HG03460 (cell line): ENCODE measurements around the gene PTGES.

ENCODE experiments used
- ATAC-seq: cut with Tn5 transposase; IDR thresholded peaks from one replicate; pipeline ENCODE4 v1.9.1; 2021; ENCODE audit not compliant: unreplicated experiment

Gene PTGES

DNA sequence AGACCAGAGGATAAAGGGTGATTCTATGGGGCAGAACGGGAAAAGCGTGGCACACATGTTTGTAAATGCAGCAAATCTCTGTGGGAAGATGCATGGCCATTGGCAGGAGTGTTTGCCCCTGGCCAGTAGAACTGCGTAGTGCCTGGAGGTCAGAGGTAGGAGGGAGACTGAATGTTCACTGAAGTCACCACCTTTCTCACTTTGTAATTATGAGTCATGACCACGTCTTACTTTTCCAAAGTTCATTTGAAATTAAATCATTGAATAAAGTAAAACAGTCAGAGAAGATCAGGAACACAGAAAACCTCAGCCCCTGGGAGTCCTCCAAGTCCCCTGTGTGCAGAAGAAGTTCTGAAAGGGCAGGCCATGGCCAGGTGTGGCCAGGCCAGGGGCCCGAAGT is 4.6 kb downstream of the PTGES start:
- no peak for ATAC-seq

DNA sequence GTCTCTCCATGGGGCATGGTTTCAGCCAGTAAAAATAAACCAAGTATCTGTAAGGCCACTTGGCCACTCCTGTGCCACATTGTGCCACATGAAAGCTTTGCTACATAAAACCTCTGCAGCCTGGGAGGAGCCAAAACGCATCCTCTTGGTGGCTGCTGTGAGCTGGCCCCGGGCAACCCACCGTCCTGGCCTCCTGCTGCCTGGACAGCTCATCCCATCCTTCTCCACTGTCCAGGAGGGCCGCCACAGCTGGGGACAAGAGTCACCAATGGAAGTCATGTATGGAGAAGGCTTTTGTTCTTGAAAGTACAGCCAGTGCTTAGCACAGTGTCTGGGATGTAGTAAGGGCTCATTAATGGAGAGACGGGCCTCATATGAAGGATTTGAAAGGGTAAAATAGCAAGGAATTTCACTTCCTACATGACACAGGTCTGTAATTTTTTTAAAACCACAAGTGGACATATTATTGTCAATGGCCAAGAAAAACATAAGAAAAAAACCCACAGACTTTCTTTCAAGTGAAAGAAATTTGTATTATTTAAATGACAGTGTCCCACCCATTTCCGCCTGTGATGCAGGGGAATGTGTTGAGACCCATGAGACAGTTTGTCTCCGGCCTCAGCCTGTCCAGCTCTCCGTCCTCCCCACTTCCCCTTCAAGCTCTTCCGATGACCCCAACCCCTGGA is 6.6 kb downstream of the PTGES start:
- ATAC-seq = no peak

DNA sequence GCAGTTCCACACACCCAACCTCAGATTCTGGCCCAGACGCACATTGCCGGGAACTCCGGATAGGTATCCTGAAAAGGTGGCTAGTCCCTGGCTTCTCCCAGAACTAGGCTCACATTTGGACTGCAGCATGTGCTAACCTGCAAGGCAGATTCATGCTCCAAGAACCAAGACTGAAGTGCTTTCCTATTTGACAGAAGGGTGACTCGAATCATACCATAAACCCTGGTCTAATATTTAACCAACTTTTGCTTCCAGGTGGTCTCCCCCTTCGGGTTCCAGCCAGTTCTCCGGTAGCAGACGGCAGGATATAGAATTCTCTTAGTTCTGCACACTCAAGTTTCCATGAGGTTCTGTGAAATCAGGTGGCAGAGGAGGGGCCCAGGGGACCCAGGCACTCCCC is 7.6 kb downstream of the PTGES start:
- ATAC-seq = no peak

DNA sequence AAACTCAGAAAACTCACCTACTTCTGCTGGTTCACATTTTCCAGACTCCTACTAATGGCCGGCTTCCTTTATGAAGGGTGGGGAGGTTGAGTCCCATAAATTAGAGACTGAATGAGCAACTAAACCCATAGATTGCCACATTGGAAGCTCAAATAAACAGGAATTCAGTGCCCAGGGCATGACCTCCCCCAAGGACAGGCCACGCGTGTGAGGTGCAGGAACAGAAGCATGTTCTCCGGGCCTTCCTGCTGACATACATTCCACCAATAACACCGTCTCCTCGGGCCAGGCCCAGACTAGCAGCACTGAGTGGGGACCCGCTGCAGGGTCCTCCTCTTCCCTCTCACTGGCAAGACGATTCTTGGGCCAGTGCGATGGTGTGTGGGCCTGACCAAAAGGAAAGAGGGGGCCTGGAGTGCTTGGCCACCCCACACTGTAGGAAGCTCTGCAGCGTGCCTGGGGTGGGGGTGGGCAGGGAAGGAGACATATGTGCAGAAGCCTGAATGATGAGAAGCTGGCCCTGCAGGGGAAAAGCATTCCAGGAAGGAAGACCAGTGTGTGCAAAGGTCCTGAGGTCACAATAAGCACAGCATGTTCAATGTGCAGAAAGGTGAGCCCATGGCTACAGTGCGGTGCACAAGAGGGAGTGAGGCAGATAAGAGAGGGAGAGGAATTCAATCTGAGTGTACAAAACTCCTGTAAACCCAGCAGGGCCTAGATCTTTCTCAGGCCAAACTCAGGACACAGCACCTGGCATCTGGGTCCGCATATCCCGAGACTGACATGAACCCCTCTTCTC is 12.0 kb downstream of the PTGES start:
- ATAC-seq = no peak

DNA sequence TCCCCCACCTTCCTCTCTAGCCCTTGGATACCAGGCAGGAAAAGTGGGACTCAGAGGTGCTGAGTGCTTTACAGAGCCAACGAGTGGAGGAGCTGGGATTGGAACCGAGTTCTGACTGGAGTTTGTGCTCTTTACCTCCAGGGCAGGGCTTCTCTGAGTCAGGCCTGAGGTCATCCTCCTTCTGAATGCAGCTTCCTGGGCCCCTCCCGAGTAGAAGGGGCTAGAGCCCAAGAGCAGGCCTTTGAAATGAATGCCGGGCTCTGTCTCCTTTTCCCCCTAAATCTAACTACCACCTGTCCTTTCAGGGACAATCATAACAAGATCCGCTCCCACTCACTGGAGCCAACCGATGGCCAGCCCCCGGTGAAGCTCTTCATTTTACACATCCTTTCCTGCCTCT is 12.7 kb downstream of the PTGES start:
- ATAC-seq = no peak

DNA sequence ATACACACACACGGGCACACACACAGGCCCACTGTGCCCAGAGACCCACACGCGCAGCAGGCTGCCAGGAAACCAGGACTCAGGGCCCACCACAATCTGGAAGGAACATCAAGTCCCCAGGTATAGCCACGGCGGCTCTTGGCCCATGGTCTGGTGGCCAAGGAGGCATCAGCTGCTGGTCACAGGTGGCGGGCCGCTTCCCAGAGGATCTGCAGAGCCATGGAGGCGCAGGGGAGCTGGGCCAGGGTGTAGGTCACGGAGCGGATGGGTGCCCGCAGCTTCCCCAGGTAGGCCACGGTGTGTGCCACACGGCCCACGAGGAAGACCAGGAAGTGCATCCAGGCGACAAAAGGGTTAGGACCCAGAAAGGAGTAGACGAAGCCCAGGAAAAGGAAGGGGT is 13.4 kb downstream of the PTGES start:
- ATAC-seq = no peak

DNA sequence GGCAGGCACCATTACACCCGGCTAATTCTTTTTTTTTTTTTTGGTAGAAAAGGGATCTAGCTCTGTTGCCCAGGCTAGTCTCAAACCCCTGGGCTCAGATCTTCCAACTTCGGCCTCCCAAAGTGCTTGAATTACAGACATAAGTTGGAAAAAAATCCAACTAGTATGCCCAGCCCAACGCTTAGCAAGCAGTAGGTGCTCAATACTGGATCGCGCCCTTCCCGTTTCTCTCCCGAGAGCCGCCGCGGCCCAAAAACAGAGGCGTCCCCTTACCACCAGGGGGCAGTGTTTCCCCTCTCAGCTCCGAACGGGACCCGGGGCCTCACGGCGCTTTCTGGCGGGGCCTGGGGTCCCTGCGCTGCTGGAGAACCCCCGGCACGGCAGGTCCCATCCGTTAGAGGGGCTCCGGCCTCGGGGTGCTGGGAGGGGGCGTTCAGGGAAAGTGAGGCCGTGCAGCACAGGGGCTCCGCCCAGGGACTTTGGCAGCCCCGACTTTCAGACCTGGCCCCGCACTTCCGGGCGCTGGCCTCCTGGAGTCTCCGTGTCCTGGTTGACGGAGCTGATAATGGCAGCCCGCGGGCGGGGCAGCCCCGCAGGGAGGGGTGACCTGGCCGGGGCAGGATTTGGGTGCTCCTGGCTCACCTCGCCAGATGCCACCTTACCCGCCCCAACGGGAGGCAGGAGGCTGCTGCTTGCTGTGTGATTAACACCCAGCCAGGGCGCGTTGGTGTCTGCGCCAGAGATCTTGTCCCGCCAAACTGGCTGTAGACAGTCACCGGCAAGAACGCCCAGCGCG is 15.2 kb downstream of the PTGES start:
- no peak for ATAC-seq

DNA sequence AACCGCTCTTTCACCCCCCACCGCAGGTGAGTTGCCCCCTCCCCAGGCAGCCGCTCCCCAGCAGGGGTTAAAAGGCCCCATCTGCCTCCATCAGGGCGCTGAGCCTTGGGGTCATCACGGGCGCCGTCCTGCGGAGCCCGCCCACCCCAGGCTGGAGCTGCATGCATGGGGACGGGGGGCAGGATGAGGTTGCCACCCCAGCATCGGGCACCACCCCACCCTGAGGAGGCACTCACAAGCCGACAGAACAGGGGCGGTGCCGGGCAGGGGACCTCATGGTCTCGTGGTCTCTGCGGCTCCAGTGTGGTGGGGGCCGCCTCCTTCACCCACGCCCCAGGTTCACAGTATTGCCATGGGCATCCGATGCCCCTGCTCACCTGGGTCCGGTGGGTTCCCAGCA is 16.5 kb downstream of the PTGES start:
- no peak for ATAC-seq

DNA sequence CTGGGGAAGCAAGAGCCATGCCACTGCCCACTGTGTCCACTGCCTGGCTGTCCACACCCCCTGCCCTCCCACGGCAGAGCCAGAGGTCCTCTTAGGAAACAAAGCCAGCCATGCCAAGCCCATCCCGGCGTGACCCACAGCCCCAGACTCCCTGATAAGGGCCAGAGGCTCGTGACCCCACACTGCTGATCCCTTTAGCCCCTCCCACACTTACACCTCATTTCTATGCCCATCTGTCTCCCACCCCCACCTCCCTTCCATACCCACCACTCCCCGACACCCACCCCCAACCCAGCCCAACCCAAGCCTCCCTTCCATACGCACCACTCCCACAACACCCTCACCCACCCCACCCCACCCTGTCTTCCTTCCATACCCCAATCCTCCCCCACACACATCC is 17.3 kb downstream of the PTGES start:
- ATAC-seq = no peak

DNA sequence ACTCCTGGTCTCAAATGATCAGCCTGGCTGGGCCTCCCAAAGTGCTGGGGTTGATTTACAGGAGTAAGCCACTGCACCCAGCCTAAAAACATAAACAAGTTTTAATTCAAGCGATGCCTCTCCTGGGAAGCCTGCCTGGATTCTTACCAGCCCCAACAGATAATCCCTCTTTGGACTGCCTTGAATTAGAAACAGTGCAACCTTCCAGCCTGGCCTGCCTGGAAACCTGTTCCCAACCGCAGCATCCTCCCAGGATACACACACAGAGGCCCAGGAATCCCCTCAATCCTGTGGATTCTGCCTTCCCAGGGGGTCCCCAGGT is 19.2 kb downstream of the PTGES start:
- ATAC-seq = no peak

DNA sequence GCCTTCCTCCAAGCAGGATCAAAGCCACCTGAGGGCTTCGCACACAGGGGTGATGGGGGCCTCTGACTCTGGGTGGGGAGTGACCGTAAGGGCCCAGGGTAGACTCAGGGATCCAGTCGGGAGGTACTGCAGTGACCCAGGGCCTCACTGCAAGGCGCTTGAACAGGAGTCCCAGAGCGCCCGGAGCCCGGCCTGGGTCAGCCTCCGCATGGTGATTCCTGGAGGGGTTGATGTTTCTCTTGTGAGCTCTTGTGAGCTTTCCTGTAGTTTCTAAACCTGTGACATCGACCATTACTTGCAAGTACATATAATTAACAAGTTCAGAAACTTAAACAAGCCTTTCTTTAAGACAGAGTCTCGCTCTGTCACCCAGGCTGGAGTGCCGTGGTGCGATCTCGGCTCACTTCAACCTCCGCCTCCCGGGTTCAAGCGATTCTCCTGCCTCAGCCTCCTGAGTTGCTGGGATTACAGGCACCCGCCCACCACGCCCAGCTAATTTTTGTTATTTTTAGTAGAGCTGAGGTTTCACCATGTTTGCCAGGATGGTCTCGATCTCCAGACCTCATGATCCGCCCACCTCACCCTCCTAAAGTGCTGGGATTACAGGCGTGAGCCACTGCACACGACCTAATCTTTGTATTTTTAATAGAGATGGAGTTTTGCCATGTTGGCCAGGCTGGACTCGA is 19.8 kb downstream of the PTGES start:
- ATAC-seq = no peak

DNA sequence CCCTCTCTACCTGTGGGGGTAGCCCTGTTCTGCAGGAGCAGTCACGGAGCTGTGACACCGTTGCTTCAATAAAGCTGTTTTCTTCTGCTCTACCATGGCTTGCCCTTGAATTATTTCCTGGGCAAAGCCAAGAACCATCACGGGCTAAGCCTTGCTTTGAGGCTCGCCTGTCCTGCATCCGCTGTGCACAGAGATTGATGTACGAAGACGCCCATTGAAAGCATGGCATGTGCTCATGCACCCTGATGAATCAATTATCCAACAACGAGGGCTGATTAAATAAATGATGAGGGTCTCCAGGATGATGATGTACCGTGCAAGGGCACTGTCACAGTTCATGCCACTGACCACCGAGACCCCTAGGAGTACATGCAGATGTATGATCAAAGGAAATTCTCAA is 20.7 kb downstream of the PTGES start:
- ATAC-seq = no peak

DNA sequence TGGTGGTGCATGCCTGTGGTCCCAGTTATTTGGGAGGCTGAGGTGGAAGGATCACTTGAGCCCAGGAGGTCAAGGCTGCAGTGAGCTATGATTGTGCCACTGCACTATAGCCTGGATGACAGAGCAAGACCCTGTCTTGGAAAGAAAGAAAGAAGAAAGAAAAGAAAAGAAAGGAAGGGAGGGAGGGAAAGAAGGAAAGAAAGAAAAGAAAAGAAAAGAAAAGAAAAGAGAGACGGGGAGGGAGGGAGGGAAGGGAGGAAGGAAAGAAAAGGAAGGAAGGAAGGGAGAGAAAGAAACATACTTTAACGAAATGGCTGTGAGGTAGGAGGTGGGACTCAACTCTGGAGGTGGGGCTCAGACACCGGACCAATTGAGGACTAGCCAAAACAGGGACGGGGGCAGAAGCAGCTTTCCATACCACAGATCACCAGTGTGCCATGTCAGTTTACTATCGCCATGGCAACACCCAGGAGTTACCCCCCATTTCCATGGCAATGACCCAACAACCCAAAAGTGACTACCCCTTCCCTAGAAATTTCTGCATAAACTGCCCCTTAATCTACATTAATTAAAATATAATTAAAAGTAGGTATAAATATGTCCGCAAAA is 21.3 kb downstream of the PTGES start:
- ATAC-seq = no peak

DNA sequence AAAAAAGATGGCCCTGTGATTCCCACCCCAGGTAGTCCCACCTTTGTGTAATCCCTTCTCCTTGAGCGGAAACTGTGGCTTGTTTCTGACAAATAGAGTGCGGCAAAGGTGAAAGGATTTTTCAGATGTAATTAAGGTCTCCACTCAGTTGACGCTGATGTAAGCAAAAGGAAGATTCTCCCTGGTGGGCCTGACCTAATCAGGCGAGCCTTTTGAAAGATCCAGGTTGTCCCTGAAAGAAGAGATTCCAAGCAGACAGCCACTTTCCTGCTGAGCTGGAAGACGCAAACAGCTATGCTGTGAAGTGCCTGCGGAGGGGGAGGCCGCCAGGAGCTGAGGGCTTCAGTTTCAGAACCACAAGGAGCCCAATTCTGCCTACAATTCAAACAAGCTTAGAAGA is 24.1 kb downstream of the PTGES start:
- ATAC-seq = no peak

DNA sequence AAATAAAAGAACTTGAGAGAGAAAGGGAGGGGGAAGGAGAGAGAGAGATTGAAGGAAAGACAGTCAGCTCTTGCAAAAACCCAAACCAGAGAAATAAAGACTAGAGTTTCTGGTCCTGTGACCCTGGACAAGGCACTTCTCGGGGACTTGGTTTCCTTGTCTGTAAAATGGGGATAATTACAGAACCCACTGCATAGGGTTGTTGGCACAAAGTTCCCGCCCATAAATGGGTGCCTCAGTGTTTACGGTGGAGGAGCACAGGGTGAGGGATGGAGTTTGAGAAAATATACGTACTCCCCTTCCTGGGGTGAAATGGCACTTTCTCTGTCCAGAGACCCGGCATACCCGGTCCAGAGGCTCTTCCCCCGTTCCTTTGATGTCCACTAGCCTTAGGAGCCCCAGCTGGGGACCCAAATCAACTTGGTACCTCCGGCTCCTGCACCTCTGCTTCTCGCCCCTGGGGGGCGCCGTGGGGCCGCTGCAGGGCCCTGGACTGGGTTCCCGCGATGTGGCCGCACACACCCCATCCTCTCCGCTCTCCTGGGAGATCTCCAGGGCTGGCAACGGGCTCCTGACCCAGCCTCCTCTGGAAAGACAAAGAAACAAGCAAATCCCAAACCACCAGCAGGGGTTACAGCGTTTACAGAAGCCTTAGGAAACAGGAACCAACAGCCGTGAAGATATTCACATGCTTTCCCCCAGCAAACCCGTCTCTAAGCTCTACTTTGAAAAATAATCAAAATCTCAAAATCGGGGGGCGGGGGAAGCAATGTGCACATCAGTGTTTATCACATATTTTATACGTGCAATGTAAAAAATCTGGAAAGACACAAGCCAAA is 26.3 kb downstream of the PTGES start:
- ATAC-seq = no peak

DNA sequence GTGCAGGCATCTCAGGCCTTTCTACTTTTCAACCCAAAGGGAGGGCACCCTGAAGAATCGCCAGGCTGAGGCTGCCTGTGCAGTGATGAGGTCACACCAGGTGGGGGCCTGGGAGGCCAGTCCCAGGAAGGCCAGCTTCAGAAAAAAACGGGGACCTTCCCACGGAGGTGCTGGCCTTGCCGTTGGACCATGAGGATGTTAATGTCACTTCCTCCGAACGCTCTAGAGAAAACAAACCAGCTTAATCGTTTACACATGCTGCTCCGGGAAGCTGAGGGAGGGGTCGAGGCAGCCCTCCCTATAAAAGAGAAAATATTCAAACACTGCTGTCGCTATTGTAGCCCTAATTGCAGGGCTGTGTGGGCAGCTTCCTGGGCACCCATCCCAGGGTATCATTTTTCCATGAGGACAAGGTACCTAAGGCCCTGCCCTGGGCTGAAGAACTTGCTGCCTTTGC is 27.0 kb downstream of the PTGES start:
- ATAC-seq = no peak

DNA sequence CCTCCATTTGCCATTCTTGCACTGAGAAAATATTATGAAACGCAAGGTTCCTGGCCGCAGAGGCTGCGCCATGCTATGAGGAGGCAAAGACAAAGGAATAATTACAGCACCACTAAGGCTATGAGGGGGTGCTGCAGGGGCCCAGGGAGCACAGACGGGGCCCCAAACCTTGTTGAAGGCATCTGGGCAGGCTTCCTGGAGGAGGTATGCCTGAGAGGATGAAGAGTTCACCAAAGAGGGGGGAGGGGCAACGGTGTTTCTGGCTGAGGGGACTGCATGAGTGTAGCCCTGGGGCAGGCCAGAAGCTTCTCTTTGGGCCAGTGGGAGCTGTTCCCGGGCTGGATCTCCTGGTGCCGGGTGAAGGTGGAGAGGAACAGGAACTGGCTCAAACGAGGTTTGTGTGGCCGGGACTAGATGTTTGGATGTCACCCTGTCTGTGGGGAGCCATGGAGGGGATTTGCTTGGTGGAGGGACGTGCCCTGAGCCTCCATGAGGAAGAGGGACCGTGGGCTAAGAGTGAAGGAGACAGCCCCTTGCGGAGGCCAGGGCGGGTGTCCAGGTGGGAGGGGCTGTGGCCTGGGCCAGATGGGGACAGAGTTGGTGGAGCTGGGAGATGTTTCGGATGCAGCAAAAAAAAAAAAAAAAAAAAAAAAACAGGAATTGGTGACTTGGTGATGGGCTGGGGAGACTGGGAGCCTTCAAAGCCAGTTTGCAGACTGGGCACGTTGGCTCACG is 28.2 kb downstream of the PTGES start:
- no peak for ATAC-seq

DNA sequence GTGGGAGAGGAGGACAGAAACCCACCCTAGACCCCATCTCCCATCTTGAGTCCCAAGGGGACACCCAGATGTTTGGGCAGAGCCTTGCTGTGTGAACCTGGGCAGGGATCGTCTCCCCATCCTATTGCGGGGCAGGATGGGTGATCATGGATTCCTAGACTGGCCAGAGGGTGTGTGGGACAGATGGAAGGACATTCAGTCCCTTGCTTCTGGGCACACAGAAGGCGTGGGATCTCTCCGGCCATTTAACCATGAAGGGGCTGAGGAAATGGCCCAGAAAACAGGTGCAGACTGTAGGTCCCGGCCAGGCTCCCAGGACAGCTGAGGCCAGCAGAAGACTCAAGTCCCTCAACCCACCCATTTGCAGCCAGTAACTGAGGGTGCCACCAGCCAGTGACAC is 29.9 kb downstream of the PTGES start:
- no peak for ATAC-seq

DNA sequence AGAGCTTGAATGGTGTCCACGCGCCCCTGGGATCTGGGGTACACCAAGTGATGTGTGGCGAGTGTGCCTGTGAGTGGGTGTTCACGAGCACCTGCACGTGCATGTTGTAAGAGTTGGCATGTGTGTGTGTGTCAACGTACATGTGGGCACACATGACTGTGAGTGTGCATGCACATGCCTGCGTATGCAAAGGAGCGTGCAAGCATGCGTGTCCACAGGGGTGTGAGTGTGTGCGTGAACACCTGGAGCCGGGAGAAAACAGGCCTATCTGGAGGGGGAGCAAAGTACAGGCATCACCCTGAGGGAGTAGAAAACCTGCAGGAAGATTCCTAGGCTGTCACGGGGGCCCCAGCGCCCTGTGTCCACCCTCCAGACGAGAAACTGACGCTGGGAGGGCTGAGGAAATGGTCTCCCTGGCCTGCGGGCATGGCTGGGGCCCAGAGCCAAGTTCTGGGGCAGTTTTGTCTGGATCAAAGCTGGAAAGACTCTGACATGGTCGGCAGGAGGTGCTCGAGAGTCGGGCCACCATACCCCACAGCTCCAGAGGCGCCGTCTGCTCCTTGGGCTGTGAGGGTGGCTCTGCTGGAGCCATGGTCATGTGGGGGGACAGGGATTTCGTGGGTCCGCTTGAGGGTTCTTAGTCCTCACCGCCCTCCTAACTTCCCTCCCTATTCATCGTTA is 31.8 kb downstream of the PTGES start:
- no peak for ATAC-seq
